GM12865 (cell line): ENCODE measurements around the gene ZNRF1.

Experiments
- DNase-seq: peaks from one replicate; pipeline ENCODE4 v3.0.0; 2010; ENCODE audit warnings: low read depth
- H3K4me3 ChIP-seq: 2 replicates; pipeline ENCODE4 v1.5.1; 2011; ENCODE audit warnings: mild to moderate bottlenecking, low read depth, low read length, control low read depth
- TF ChIP-seq, protein P1 (sequence below): IDR thresholded peaks from 2 replicates; pipeline ENCODE4 v1.5.1; 2011; ENCODE audit warnings: low read length, control low read depth, low read depth, inconsistent platforms; ENCODE audit not compliant: insufficient read depth; ENCODE audit errors: missing control alignments

ZNRF1 gene

DNA sequence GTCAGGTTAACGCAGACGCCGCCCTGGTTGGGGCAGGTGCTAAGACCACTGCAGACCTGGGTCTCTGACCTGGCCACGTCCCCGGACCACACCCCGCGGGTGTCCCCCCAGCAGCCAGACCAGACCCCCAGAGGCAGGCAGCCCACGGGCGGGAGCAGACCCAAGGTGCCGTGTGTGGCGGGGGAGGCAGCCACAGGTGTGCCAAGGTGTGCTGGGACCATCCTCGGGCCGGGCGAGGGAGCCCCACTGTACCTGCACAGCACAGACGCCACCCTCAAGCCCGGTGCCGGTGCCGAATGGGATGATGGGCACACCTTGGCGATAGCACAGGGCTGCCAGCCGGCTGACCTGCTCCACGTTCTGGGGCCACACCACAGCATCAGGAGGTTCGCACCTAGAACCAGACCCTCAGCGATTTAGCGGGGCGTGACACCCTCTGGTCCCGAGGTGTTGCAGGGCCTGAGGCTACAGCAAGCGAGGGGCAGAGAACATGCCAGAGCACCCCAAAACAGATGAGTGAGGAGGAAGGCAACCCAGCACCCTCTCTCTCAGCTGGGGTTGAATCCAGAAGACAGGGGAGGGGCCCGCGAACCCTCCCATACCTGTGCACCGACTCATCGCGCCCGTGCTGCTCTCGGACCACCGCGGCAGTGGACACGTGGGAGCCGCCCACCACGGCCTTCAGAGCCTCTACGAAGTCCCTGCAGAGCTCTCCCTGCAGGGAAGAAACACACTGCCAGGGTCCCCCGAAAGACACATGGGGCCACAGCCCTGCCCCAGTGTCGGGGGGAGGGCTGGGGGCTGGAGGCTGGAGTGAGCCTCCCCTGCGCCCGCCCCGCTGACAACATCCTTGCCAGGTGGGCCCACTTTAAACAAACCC, 116.4 kb downstream of the ZNRF1 start:
- TF ChIP-seq, protein P1, sequence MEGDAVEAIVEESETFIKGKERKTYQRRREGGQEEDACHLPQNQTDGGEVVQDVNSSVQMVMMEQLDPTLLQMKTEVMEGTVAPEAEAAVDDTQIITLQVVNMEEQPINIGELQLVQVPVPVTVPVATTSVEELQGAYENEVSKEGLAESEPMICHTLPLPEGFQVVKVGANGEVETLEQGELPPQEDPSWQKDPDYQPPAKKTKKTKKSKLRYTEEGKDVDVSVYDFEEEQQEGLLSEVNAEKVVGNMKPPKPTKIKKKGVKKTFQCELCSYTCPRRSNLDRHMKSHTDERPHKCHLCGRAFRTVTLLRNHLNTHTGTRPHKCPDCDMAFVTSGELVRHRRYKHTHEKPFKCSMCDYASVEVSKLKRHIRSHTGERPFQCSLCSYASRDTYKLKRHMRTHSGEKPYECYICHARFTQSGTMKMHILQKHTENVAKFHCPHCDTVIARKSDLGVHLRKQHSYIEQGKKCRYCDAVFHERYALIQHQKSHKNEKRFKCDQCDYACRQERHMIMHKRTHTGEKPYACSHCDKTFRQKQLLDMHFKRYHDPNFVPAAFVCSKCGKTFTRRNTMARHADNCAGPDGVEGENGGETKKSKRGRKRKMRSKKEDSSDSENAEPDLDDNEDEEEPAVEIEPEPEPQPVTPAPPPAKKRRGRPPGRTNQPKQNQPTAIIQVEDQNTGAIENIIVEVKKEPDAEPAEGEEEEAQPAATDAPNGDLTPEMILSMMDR = no peak
- no peak for DNase-seq
- no peak overlapping the region for H3K4me3 ChIP-seq

DNA sequence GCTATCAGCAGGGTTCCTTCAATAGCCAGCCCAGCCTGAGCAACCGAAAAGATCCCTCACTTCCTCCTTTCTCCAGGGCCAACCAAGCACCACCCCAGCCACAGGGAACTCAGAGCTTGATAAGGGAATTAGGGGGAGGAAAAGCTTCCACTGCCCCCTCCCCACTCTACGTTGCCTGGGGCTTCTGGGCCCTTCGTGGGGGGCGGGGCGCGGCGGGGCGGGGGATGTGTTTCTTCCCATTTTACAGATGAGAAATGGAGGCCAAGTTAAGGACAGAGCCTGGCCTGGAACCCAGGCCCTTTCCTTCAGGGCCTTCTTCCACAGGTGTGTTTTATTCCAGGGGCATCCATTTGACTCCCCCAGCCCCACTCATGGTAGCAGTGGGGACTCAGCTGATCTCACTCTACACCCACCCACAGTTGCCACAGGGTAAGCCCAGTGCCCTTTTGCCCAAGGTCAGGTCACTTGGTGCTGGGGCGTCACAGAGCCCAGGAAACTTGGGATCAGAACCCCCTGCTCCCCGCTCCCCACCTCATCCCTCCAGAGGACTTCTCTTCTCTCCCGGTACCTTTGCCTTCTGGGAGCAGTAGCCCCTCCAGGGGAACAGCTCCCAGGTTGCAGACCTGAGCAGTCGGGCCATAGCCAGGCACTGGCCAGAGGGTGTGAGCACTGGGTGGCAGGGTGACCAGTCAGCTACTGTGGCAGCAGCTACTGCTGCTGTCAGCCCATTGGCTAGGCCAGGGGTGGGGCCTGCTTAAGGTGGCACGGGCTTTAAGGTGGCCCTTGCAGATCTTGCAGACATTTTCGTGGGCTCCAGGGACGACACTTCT, 117.5 kb downstream of the ZNRF1 start, which contains the start of gene LDHD:
Gene LDHD (minus strand): TSS at position 700 of the 830 bp plus-strand sequence. CDS start 60 bp downstream, at position 640.
- TF ChIP-seq, protein P1 = no peak
- DNase-seq = no peak
- H3K4me3 ChIP-seq = no peak within 1 kb of the TSS

DNA sequence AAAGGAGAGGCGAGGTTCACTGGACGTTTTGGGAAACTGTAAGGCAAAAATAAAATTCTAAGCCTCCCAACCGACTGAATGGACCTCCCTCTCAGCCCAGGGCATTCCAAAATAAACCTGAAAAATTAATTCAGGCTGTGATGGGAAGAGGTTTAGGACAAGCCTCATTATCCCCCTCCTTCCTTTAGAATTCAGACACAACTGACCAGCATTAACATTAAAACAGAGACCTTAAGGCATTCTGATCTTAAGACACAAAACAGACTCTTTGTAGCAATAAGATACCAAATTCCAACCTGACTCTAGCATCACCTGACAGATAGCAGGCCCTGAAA, 118.1 kb downstream of the ZNRF1 start:
- DNase-seq = no peak
- TF ChIP-seq, protein P1 = no peak
- no peak overlapping the region for H3K4me3 ChIP-seq

DNA sequence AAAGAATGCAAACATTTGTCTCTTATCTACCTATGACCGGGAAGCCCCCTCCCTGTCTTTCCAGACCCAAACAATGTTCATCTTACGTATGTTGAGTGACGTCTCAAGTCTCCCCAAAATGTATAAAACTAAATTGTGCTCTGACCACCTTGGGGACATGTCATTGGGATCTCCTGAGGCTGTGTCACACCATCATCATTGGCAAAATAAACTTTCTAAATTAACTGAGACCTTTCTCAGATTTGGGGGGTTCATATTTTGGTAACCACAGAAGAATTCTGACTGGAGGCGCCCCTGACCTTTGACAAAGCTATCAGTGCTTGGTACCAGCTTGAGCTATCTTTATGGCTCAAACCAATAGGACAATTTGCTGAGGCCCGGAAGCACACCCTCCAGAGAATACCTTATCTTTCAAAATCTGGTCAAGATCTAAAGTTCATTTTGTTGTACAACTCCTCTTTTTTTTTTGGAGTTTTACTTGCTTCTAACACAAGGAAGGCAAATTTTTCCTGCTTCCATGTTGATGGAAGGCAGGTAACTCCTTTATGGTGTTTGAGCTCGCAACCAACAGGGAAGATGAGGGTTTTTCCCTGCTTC, 120.2 kb downstream of the ZNRF1 start:
- H3K4me3 ChIP-seq = no peak overlapping the region
- no peak for DNase-seq
- TF ChIP-seq, protein P1 = no peak

DNA sequence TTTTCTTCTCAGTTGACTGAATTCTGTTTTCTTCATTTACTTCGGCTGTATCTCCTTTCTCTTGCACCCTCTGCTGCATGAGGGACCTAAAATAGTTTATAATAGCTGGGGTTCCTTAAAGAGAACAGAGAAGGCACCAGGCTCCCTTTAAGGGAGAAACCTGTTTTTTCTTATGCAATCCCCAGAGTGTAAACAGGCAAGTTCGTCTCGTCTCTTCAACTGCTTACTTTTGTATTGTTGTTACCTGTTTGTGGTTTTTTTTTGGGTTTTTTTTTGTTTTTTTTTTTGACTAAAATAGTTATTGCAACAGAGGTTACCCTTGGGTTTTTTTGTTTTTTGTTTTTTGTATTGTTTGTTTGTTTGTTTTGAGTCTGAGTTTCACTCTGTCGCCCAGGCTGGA, 121.4 kb downstream of the ZNRF1 start:
- no peak for DNase-seq
- H3K4me3 ChIP-seq = no peak overlapping the region
- TF ChIP-seq, protein P1 = no peak

DNA sequence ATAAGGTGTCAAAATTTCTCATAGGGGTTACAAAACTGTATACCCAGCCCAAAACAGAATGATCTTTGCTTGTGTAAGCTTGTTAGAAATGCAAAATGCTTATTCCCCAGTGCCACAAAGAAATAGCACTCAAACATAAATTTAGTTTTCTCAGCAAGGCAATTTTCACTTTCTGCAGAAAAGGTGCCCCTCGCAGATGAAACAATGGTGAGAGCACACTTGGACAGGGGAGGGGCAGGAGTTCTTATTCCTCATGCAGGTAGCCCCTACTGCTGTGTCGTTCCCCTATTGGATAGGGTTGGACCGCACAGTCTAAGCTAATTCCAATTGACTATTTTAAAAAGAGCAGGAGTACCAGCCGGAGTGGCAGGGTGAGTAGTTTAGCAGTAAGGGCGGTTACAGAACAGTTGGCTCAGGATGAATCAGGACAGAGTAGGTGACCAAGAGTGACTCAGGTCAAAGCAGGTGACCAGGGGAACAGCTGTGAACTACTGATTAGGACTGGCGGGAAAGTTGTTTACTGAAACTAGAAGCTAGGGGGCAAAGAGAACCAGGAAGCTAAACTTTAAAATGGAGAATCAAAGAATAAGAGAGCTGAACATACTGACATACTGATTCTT, 123.2 kb downstream of the ZNRF1 start:
- TF ChIP-seq, protein P1 = no peak
- DNase-seq = no peak
- H3K4me3 ChIP-seq = no peak overlapping the region
